ENCODE measurements around the gene HBS1L. TPM values are rescaled to one million over a fixed set of nuclear protein-coding genes. Genes with fewer than 3 reads are reported as not detected.
A peak's percentile ranks its signal among the peaks of the same experiment; 100 is the strongest.
"Not testable (repeated sequence)": the region's sequence is repeated elsewhere in the genome, so short reads cannot be mapped to it uniquely, and the experiment has no call there.

The HBS1L gene
- total and polyA plus RNA-seq, 8 donors, result 55.1 to 71.5 (median 63.4) TPM

GRCh38 chr6:135063926-135064325, 9.3 kb upstream of the HBS1L start:
- ATAC-seq (no peak), DNase-seq (no peak)
- H3K4me3 ChIP-seq, result no peak overlapping the region
- no peaks in the 10 kb centered on the region for H3K27me3 ChIP-seq
- TF ChIP-seq CTCF (IDR thresholded peaks at IDR 0.05), result no peak
- no peaks in the 10 kb centered on the region for H3K4me1 ChIP-seq
- H3K9me3 ChIP-seq, result no peaks in the 10 kb centered on the region
- no peaks in the 10 kb centered on the region for H3K36me3 ChIP-seq
- H3K27ac ChIP-seq, result no peak overlapping the region
- intact Hi-C loops (cut with DNase I), result no loop called here

DNA sequence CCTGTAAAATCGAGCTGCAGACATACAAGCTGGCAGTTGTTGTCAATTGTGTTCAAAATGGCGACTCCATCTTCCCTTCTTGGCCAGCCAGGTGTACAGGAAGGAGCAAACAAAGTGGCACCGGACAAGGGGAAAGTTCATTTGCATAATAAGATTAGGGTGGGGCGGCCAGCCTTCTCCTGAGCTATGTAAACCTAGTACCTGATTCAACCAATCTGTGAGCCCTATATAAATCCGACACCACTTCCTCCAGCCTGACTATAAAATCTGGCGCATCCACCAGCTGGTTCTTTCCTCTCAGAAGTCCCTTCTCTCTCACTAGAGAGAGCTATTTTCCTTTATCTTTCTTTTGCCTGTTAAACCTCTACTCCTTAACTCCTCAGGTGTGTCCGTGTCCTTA, 8.1 kb upstream of the HBS1L start:
- DNase-seq (no peak), ATAC-seq (no peak)
- intact Hi-C loops (cut with DNase I), result no loop called here
- H3K36me3 ChIP-seq, result no peaks in the 10 kb centered on the region
- no peak for TF ChIP-seq CTCF (IDR thresholded peaks at IDR 0.05)
- H3K27ac ChIP-seq, result no peak overlapping the region
- no peaks in the 10 kb centered on the region for H3K9me3 ChIP-seq
- no peaks in the 10 kb centered on the region for H3K4me1 ChIP-seq
- H3K4me3 ChIP-seq, result no peak overlapping the region
- no peaks in the 10 kb centered on the region for H3K27me3 ChIP-seq

DNA sequence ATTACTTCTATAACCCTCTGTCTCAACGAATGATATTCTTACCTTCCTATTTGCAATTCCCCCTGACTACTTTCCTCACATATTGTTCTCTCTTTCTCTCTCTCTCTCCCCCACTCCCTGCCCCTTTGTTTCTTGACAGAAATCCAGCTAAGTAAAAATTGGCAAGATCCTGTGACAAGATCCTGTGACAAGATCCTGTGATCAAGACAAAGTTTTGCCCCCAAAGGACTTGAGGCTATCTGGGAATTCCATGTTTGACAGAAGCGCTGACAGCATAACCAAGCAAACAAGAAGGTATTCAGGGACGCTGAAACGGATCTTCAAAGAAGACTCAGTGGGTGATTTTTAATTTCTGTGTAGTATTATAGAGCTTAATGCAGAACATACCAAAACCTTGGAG, 5.5 kb upstream of the HBS1L start:
- no peak for ATAC-seq
- Histone ChIP-seq H3K4me1 (no peaks in the 10 kb centered on the region), H3K27ac (no peak overlapping the region), H3K9me3 (no peaks in the 10 kb centered on the region), H3K27me3 (no peaks in the 10 kb centered on the region), H3K36me3 (no peaks in the 10 kb centered on the region), H3K4me3 (no peak overlapping the region)
- no peak for DNase-seq
- no peak for TF ChIP-seq CTCF (IDR thresholded peaks at IDR 0.05)
- intact Hi-C loops (cut with DNase I), result no loop called here

GRCh38 chr6:135058299-135058698, 3.7 kb upstream of the HBS1L start:
- H3K27me3 ChIP-seq; H3K9me3 ChIP-seq; intact Hi-C loops (cut with DNase I); H3K27ac ChIP-seq; ATAC-seq; H3K4me1 ChIP-seq; H3K36me3 ChIP-seq; DNase-seq; H3K4me3 ChIP-seq: not testable (repeated sequence)

DNA sequence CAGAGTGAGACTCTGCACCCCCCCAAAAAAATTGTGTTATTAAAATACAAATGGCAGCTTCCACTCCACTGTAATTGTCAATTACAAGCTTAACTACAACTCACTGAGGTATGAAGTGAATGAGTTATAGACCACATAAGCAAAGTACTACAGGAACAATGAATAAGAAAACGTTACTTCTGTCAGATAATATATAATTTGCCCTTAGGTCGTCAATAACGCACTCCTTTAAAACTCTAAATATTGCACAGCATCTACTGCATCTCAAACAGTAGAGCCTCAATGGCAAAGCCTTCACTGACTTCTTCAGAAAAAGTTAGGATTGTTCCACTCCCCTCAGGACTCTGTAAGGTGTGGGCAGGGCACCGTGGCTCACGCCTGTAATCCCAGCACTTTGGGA, 2.0 kb upstream of the HBS1L start:
- H3K27me3 ChIP-seq, result no peaks in the 10 kb centered on the region
- no peaks in the 10 kb centered on the region for H3K36me3 ChIP-seq
- intact Hi-C loops (cut with DNase I), result no loop called here
- DNase-seq, result no peak
- TF ChIP-seq CTCF (IDR thresholded peaks at IDR 0.05), result no peak
- ATAC-seq, result no peak
- no peak overlapping the region for H3K27ac ChIP-seq
- H3K9me3 ChIP-seq, result no peaks in the 10 kb centered on the region
- H3K4me3 ChIP-seq, result no peak overlapping the region
- peaks cover 8 to 23% of the 10 kb centered on the region in 2 donors for H3K4me1 ChIP-seq

DNA sequence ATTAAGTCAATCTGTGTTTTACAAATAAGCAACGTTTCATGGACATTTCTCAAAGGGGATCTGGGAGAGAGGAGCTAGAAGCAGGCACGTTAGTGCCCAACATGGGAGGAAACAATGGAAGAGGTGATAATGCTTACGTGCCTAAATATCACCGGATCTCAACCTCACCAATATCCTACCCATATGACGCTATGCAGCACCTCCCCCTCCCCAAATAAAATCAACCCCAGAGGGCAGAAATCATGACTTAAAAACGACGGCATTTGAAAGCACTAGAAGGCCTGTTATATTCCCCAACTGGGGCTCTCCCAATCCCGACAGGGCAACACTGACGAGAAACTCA, 425 bp downstream of the HBS1L start:
- peak; percentile 2 for ATAC-seq
- intact Hi-C loops (cut with DNase I), result no loop called here

More for the DNA sequence above, 425 bp downstream of the HBS1L start:
- Histone ChIP-seq H3K4me1 (peaks cover 8 to 30% of the 10 kb centered on the region in 2 donors), H3K36me3 (peaks cover 0 to 10% of the 10 kb centered on the region in 2 donors), H3K9me3 (no peaks in the 10 kb centered on the region), H3K27me3 (no peaks in the 10 kb centered on the region), H3K4me3 (peak overlapping the region; percentile 70 to 92), H3K27ac (peak overlapping the region; percentile 87 to 88)
- no peak for TF ChIP-seq CTCF (IDR thresholded peaks at IDR 0.05)
- no peak for DNase-seq
